ENCODE results near the gene AP2A1. TPM values are rescaled to one million over a fixed set of nuclear protein-coding genes. Genes with fewer than 3 reads are reported as not detected.
A peak's percentile ranks its signal among the peaks of the same experiment; 100 is the strongest.
"Not testable (repeated sequence)": the region's sequence is repeated elsewhere in the genome, so short reads cannot be mapped to it uniquely, and the experiment has no call there.

AP2A1 gene
- 10 to 100 TPM; 63.6 to 73.6 (median 71.5) TPM for total RNA-seq

DNA sequence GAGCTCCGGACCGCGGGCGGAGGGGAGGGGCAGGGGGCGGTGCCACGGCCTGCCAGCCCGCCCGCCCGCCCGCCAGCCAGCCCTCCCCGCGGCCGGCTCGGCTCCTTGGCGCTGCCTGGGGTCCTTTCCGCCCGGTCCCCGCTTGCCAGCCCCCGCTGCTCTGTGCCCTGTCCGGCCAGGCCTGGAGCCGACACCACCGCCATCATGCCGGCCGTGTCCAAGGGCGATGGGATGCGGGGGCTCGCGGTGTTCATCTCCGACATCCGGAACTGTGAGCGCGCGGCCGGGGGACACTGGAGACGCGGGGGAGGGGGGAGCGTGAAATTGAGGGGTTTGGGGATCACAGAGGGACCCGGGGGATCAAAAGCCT, at the start of gene AP2A1:
TSS of gene AP2A1 (plus strand) at position 72 of the 370 bp plus-strand sequence. CDS start at position 205, 133 bp downstream.
- DNase-seq (no peak), ATAC-seq (peak; percentile 1 to 5)
- no peaks in the 10 kb centered on the region for H3K27me3 Mint-ChIP-seq (ENCODE audit: low read depth)
- peaks cover 27% of the 10 kb centered on the region for H3K4me1 Mint-ChIP-seq (ENCODE audit: low read depth)
- H3K36me3 Mint-ChIP-seq (ENCODE audit: insufficient read depth) = peaks cover 6% of the 10 kb centered on the region
- peak within 1 kb of the TSS; percentile 95 for H3K4me3 Mint-ChIP-seq
- H3K9me3 Mint-ChIP-seq = no peaks in the 10 kb centered on the region

DNA sequence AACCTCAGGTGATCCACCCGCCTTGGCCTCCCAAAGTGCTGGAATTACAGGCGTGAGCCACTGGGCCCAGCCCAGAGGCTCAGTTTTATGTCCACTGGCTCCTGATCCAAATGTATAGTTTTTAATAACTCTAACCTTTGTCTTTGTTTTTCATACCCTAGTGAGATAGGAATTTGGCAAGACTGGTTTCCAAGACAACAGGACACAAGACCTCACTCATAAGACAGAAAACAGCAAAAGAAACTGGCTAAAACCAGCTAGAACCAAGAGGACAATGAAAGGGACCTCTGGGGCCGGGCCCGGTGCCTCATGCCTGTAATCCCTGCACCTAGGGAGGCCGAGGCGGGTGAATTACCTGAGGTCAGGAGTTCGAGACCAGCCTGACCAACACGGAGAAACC, 48.3 kb upstream of the AP2A1 start:
- H3K36me3 Mint-ChIP-seq (ENCODE audit: insufficient read depth) = peaks cover 3% of the 10 kb centered on the region
- H3K4me1 Mint-ChIP-seq (ENCODE audit: low read depth) = peaks cover 6% of the 10 kb centered on the region
- H3K4me3 Mint-ChIP-seq = peak overlapping the region; percentile 90

DNA sequence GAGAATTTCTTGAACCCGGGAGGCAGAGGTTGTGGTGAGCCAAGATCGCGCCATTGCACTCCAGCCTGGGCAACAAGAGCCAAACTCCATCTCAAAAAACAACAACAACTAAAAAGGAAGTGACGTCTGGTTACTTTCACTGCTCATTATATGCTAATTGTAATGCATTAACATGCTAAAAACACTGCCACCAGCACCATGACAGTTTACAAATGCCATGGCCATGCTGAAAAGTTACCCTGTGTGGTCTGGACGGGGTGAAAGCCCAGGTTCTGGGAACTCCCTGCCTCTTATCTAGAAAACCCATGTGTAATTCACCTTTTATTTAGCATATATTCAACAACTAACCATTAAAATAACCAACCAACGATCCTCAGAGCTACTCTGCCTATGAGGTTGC, 47.8 kb upstream of the AP2A1 start:
- ATAC-seq (no peak), DNase-seq (no peak)
- peaks cover 3% of the 10 kb centered on the region for H3K36me3 Mint-ChIP-seq (ENCODE audit: insufficient read depth)
- no peaks in the 10 kb centered on the region for H3K9me3 Mint-ChIP-seq
- no peaks in the 10 kb centered on the region for H3K27me3 Mint-ChIP-seq (ENCODE audit: low read depth)
- H3K4me3 Mint-ChIP-seq = no peak overlapping the region
- H3K4me1 Mint-ChIP-seq (ENCODE audit: low read depth) = peaks cover 6% of the 10 kb centered on the region

More for the DNA sequence above, 48.3 kb upstream of the AP2A1 start:
- DNase-seq (no peak), ATAC-seq (no peak)
- Mint-ChIP-seq H3K9me3 (no peaks in the 10 kb centered on the region), H3K27me3 (ENCODE audit: low read depth) (no peaks in the 10 kb centered on the region)

DNA sequence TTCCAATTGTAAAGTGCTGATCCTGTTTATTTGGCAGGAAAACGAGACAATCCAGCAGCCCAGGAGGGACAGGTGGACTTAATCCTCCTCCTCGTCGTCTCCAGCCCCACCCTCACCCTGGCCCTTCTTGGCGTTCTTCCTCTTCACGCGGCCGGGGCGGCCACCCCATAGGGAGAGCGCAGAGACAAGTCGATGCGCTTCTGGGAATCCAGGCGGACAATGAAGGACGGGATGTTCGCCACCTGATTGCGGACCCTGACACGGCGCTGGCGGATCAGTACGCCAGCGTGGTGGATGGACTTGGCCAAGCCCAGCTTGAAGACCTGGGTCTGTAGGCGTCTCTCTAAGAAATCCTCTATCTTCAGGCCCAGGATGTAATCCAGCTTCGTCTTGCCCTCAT, 47.4 kb upstream of the AP2A1 start:
- not testable (repeated sequence) for DNase-seq; H3K36me3 Mint-ChIP-seq (ENCODE audit: insufficient read depth); H3K27me3 Mint-ChIP-seq (ENCODE audit: low read depth); H3K9me3 Mint-ChIP-seq; H3K4me1 Mint-ChIP-seq (ENCODE audit: low read depth); ATAC-seq
- peak overlapping the region; percentile 38 for H3K4me3 Mint-ChIP-seq

DNA sequence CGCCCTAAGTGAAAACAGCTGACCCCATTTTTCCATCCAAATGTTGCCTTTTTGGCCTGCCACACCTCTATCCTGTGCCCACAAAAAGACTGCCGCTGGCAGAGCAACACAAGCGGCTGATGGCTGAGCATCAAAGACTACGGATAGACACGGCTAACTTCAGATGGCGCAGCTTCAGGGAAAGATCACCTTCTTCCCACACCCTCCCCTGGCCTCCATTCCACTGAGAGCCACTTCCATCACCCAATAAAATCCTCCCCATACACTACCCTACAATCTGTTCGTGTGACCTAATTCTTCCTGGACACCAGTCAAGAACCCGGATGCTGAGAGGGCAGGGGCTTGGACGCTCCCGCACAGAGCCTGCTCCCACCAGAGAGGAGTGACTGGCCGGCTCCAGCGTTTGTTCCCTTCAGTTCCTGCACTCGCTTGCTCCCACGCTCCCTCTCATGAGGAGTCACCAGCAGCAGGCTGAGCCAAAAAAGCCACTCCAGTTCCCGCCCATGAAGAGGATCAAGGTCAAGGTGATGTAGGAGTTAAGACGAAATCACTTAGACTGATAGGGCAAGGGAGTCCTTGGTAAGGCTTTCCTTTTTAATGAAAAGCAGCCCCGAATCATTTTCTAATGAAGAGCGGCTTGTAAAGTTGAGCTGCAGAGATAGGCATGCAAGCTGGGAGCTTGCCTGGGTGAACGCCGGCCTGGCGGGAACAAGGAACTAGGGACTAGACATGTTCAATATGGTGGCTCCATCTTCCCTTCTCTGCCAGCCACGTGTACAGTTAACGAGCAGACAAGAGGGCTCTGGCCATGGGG, 39.4 kb upstream of the AP2A1 start:
- Mint-ChIP-seq H3K27me3 (ENCODE audit: low read depth) (no peaks in the 10 kb centered on the region), H3K4me1 (ENCODE audit: low read depth) (no peaks in the 10 kb centered on the region), H3K4me3 (no peak overlapping the region), H3K9me3 (no peaks in the 10 kb centered on the region), H3K36me3 (ENCODE audit: insufficient read depth) (peaks cover 8% of the 10 kb centered on the region)
- ATAC-seq (no peak), DNase-seq (no peak)

DNA sequence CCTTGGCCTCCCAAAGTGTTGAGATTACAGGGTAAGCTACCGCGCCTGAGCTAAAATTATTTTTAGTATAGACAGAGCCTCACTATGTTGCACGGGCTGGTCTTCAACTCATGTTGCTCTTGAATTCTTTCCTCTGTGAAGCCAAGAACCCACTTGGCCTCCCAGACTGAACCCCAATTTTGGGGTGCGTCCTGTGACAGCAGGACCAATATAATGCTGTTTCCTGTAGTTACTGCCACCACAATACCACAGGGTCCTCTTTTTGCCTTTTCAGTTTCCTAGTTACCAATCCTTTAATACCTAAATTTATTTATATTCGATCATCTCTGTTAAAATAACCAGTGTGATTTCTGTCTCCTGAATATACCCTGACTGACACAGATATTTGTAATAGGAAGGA, 36.6 kb upstream of the AP2A1 start:
- Mint-ChIP-seq H3K36me3 (ENCODE audit: insufficient read depth) (peaks cover 8% of the 10 kb centered on the region), H3K27me3 (ENCODE audit: low read depth) (peaks cover 4% of the 10 kb centered on the region), H3K4me3 (no peak overlapping the region), H3K9me3 (no peaks in the 10 kb centered on the region), H3K4me1 (ENCODE audit: low read depth) (no peaks in the 10 kb centered on the region)
- no peak for DNase-seq
- no peak for ATAC-seq

DNA sequence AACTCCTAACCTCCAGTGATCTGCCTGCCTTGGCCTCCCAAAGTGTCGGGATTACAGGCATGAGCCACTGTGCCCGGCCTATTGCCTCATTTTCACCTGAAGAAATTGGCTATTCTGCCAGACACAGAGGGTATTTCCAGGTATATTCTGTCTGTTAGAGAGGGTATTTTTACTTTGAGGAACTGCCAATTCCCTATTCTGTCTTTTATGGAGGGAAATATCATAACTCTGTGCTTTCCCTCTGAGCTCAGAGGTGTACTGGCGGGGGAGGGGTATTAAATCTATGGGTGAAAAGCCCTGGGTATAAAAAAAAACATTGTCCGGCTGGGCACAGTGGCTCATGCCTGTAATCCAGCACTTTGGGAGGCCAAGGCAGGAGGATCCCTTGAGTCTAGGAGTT, 28.5 kb upstream of the AP2A1 start:
- Mint-ChIP-seq H3K9me3 (no peaks in the 10 kb centered on the region), H3K4me3 (no peak overlapping the region), H3K36me3 (ENCODE audit: insufficient read depth) (no peaks in the 10 kb centered on the region), H3K4me1 (ENCODE audit: low read depth) (peaks cover 4% of the 10 kb centered on the region), H3K27me3 (ENCODE audit: low read depth) (peaks cover 4% of the 10 kb centered on the region)
- ATAC-seq (no peak), DNase-seq (no peak)

DNA sequence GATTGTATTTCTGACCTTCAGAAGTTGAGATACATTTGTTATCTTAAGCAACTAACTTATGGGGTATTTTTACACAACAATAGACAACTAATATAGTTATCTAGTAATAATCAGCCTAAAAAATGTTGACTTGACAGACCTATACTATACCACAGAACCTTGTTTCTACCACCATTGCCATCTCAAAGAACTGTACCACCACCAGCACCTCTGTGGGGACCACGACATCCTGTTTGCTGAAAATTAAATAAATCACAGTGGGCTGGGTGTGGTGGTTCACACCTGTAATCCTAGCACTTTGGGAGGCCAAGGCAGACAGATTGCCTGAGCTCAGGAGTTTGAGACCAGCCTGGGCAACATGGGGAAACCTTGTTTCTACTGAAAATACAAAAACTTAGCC, 27.7 kb upstream of the AP2A1 start:
- no peak for DNase-seq
- peaks cover 4% of the 10 kb centered on the region for H3K4me1 Mint-ChIP-seq (ENCODE audit: low read depth)

DNA sequence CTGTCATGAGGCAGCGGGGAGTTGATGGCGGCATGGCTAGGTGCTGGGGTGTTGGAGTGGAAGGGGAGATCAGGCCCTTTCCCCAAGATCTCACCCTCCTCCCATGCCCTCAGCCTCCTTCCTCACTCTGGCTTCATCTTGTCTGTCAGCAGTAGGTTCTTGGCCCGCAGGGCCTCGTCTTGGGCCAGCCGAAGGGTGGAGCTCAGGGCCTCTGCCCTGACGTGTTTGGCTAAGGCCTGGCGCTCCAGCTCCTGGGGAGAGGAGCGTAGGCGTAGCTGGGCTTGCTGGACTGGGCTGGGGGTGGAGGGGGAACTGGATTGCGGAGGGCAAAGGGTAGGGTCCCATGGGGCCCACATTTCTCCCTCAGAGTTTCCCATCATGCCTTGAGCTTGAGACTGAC, 26.9 kb upstream of the AP2A1 start:
- Mint-ChIP-seq H3K27me3 (ENCODE audit: low read depth) (no peaks in the 10 kb centered on the region), H3K4me1 (ENCODE audit: low read depth) (peaks cover 4% of the 10 kb centered on the region), H3K4me3 (no peak overlapping the region), H3K36me3 (ENCODE audit: insufficient read depth) (no peaks in the 10 kb centered on the region), H3K9me3 (no peaks in the 10 kb centered on the region)
- no peak for DNase-seq
- ATAC-seq = no peak

More for the DNA sequence above, 27.7 kb upstream of the AP2A1 start:
- ATAC-seq = no peak
- H3K27me3 Mint-ChIP-seq (ENCODE audit: low read depth) = peaks cover 4% of the 10 kb centered on the region
- no peak overlapping the region for H3K4me3 Mint-ChIP-seq
- no peaks in the 10 kb centered on the region for H3K9me3 Mint-ChIP-seq
- no peaks in the 10 kb centered on the region for H3K36me3 Mint-ChIP-seq (ENCODE audit: insufficient read depth)

DNA sequence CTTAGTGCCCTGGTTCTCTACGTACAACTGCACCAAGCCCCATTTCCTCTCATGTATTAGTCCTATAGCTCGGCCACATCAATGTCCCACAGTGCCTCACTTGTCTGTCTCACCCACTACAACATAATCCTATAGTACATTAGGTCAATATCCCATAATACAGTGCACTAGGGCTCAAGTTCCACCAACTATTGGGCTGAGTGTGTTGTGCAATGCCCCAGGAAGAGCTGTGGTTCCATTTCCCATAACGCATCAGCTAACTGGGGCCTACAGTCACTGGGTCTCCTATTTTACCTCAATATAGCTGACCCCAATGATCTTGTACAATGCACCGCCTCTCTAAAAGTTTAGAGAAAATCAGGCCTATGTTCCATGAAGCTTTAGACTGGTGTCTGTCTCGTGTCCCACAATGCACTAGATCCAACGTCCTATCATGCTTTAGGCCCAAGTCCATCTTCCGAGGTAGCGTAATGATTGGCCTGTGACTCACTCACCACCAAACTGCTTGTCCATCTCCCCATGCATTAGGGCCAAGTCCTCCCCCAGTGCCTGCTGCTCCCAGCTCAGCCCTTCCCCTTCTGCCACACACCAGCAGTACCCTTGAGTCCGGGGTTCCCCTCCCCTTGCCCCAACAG, 25.5 kb upstream of the AP2A1 start:
- no peaks in the 10 kb centered on the region for H3K9me3 Mint-ChIP-seq
- H3K27me3 Mint-ChIP-seq (ENCODE audit: low read depth) = no peaks in the 10 kb centered on the region

DNA sequence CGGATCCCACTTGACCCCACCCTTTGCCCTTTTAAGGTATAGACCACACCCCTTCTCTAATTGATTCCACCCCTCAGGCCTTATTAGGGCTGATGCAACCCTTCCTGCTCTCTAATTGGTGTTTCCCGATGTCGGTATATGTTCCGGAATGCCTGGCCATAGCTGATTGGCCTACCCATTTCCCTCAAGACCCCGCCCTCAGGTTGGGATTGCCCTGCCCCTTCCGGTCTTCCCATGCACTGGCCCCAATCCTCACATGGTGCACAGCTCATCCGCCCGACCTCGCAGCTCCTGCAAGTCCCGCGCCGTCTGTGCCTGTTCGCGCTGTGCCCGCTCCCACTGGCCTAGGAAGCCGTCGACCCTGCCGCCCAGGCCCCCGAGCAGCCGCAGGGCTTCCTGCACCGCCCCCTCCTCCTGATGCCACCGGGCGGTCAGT, 21.8 kb upstream of the AP2A1 start:
- H3K4me1 Mint-ChIP-seq (ENCODE audit: low read depth) = no peaks in the 10 kb centered on the region
- DNase-seq = no peak
- H3K27me3 Mint-ChIP-seq (ENCODE audit: low read depth) = peaks cover 3% of the 10 kb centered on the region
- no peaks in the 10 kb centered on the region for H3K9me3 Mint-ChIP-seq
- ATAC-seq = no peak
- no peak overlapping the region for H3K4me3 Mint-ChIP-seq
- no peaks in the 10 kb centered on the region for H3K36me3 Mint-ChIP-seq (ENCODE audit: insufficient read depth)

More for the DNA sequence above, 25.5 kb upstream of the AP2A1 start:
- DNase-seq (no peak), ATAC-seq (no peak)
- Mint-ChIP-seq H3K4me3 (no peak overlapping the region), H3K4me1 (ENCODE audit: low read depth) (peaks cover 4% of the 10 kb centered on the region), H3K36me3 (ENCODE audit: insufficient read depth) (no peaks in the 10 kb centered on the region)

DNA sequence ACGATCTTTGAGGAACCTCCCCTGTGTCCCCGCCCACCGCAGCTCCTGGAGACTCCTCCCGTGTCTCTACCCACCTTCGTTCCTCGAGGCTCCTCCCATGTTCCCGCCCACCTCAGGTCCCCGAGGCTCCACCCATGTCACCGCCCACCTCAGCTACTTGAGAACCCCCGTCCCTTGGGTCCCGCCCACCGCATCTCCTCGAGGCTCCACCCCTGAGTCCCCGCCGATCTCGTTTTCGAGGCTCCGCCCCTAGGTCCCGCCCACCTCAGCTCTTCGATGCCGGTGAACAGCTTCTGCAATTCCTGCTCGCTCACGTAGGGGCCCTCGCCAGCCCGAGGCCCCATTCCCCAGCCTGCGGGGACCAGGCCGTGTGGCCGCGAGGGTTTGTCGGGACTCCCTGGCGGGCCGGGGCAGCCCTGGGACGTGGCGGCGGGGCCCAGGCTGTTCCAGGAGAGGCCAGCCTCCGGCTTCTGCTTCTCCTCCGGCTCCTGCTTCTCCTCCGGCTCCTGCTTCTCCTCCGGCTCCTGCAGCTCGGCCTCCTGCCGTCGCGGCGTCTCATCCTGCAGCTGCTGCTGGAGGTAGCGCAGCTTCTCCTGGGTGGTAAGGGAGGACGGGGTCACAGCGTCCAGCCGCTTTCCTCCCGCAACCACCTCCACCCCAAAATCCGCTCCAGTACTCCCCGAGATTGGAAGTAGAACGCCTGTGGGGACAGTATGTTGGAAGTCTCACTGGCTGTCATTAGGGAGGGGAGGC, 20.4 kb upstream of the AP2A1 start:
- DNase-seq = peak; percentile 28
- Mint-ChIP-seq H3K9me3 (no peaks in the 10 kb centered on the region), H3K36me3 (ENCODE audit: insufficient read depth) (no peaks in the 10 kb centered on the region), H3K4me1 (ENCODE audit: low read depth) (no peaks in the 10 kb centered on the region), H3K27me3 (ENCODE audit: low read depth) (peaks cover 3% of the 10 kb centered on the region), H3K4me3 (no peak overlapping the region)
- peak; percentile 77 to 80 for ATAC-seq

DNA sequence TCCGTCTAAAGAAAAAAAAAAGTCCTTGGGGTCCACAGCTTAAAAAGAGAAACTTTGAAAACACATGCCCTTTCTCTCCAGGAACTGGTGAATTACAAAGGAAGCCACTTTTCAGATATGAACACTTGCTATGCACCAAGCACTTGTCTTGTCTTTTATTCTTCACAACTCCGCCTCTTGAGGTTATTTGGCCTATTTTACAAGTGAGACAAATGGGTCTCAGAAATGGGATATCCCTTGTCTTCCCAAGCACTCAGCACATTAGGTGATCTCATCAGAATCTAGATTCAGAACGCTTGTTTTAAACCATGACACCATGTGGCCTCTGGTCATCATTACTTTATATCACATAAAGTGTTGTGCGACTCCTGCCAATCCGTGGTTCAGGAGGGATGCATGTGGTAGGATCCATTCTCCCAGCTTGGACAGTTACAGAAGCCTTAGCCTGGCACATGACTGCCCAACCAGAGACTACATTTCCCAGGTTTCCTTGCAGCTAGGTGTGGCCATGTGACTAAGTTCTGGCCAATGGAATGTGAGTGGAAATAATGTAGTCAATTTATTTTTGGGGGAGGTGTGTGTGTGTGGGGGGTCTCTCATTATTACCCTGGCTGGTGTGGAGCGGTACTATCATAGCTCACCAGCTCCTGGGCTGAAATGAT, 17.6 kb upstream of the AP2A1 start:
- H3K9me3 Mint-ChIP-seq = no peaks in the 10 kb centered on the region
- DNase-seq = no peak
- no peaks in the 10 kb centered on the region for H3K36me3 Mint-ChIP-seq (ENCODE audit: insufficient read depth)
- ATAC-seq = no peak
- H3K27me3 Mint-ChIP-seq (ENCODE audit: low read depth) = peaks cover 3% of the 10 kb centered on the region
- H3K4me1 Mint-ChIP-seq (ENCODE audit: low read depth) = no peaks in the 10 kb centered on the region
- no peak overlapping the region for H3K4me3 Mint-ChIP-seq

DNA sequence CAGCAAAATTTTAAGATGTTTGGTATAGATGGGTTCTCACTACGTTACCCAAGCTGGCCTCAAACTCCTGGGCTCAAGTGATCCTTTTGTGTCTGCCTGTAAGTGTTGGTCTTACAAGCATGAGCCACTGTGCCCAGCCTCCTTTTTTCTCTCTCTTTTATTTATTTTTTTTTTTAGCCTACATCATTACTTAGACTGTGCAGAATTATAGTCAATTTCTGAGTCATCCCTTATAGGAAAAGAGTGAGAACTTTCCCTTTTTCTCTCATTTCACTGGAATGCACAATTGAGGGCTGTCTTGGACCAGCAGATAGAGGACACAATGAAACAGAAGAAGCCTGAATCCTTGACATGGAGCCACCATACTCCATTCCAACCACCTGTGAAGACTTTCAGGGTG, 17.0 kb upstream of the AP2A1 start:
- Mint-ChIP-seq H3K4me1 (ENCODE audit: low read depth) (no peaks in the 10 kb centered on the region), H3K27me3 (ENCODE audit: low read depth) (peaks cover 3% of the 10 kb centered on the region), H3K9me3 (no peaks in the 10 kb centered on the region), H3K4me3 (no peak overlapping the region), H3K36me3 (ENCODE audit: insufficient read depth) (no peaks in the 10 kb centered on the region)
- no peak for ATAC-seq
- DNase-seq = no peak

Data from activated T-cell treated with anti-CD3 and anti-CD28 coated beads, Interleukin-2, amount 50 U/mL, for 4 hours (primary cell).